ENCODE data around the gene GCHFR. TPM values are rescaled to one million over a fixed set of nuclear protein-coding genes. Genes with fewer than 3 reads are reported as not detected.

Gene GCHFR
- total and polyA plus RNA-seq, 2 donors from 2014 or later = 15.4 to 145 TPM

- no peak for TF ChIP-seq CTCF (IDR thresholded peaks at IDR 0.05; ENCODE audit: borderline replicate concordance, extremely low read depth, insufficient read depth)
- no peaks in the 10 kb centered on the region for H3K9me3 ChIP-seq (ENCODE audit: control insufficient read depth in 2 of 3, insufficient read depth in 1 of 3, low read length in 3 of 3)
- H3K4me1 ChIP-seq (ENCODE audit: control insufficient read depth in 2 of 3, insufficient read depth in 2 of 3, low read depth in 1 of 3, low read length in 3 of 3) = peaks cover 0 to 4% (median 4%) of the 10 kb centered on the region in 3 donors
- intact Hi-C loops (cut with DNase I) = no loop called here
- H3K27ac ChIP-seq (ENCODE audit: low read depth in 2 of 2, low read length in 2 of 2) = no peak overlapping the region
- no peak overlapping the region for H3K4me3 ChIP-seq (ENCODE audit: low read length in 3 of 3)
- DNase-seq (no peak), FAIRE-seq (no peak)
- no peaks in the 10 kb centered on the region for H3K27me3 ChIP-seq (ENCODE audit: control insufficient read depth, insufficient read depth, low read length)
- no peak overlapping the region for H3K9ac ChIP-seq (ENCODE audit: low read length in 3 of 3)
- H3K36me3 ChIP-seq (ENCODE audit: control insufficient read depth in 2 of 3, insufficient read depth in 3 of 3, low read length in 3 of 3) = peaks cover 0 to 47% (median 21%) of the 10 kb centered on the region in 3 donors
These were observed 9.6 kb downstream of the GCHFR start for GRCh38 chr15:40773496-40773895.

DNA sequence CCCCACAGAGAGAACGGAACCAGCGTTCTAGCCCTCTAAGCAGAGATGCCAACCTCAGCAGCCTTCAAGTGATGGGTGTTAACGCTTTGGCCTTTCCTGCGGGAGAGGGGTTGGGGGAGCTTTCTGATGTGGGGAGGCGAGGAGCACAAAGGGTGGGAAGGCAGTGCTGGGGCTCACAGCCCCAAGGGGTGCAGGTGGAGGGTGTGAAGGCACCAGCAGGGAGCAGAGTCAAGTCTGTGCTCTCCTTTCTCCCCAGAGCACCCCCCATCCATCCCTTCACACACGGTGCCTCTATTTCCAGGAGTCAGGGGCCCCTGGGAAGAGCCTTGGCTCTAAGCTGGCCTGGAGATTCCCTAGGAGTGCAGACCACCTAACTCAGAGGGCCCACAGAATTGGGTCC, 10.0 kb downstream of the GCHFR start:
- no peak overlapping the region for H3K27ac ChIP-seq (ENCODE audit: low read depth in 2 of 2, low read length in 2 of 2)
- DNase-seq (no peak), FAIRE-seq (no peak)
- H3K36me3 ChIP-seq (ENCODE audit: control insufficient read depth in 2 of 3, insufficient read depth in 3 of 3, low read length in 3 of 3) = peaks cover 0 to 52% (median 21%) of the 10 kb centered on the region in 3 donors
- no peaks in the 10 kb centered on the region for H3K9me3 ChIP-seq (ENCODE audit: control insufficient read depth in 2 of 3, insufficient read depth in 1 of 3, low read length in 3 of 3)
- peaks cover 0 to 4% (median 2%) of the 10 kb centered on the region in 3 donors for H3K4me1 ChIP-seq (ENCODE audit: control insufficient read depth in 2 of 3, insufficient read depth in 2 of 3, low read depth in 1 of 3, low read length in 3 of 3)
- no peak overlapping the region for H3K9ac ChIP-seq (ENCODE audit: low read length in 3 of 3)
- no peak for TF ChIP-seq CTCF (IDR thresholded peaks at IDR 0.05; ENCODE audit: borderline replicate concordance, extremely low read depth, insufficient read depth)
- no peak overlapping the region for H3K4me3 ChIP-seq (ENCODE audit: low read length in 3 of 3)
- no peaks in the 10 kb centered on the region for H3K27me3 ChIP-seq (ENCODE audit: control insufficient read depth, insufficient read depth, low read length)
- intact Hi-C loops (cut with DNase I) = no loop called here

GRCh38 chr15:40775007-40775406, 11.1 kb downstream of the GCHFR start:
- no peak for DNase-seq
- peaks cover 0 to under 1% (median 0%) of the 10 kb centered on the region in 3 donors for H3K4me1 ChIP-seq (ENCODE audit: control insufficient read depth in 2 of 3, insufficient read depth in 2 of 3, low read depth in 1 of 3, low read length in 3 of 3)
- no peak for FAIRE-seq

More at GRCh38 chr15:40775007-40775406, 11.1 kb downstream of the GCHFR start:
- H3K36me3 ChIP-seq (ENCODE audit: control insufficient read depth in 2 of 3, insufficient read depth in 3 of 3, low read length in 3 of 3) = peaks cover 0 to 60% (median 30%) of the 10 kb centered on the region in 3 donors
- no peak overlapping the region for H3K9ac ChIP-seq (ENCODE audit: low read length in 3 of 3)
- no peak overlapping the region for H3K4me3 ChIP-seq (ENCODE audit: low read length in 3 of 3)
- no peak for TF ChIP-seq CTCF (IDR thresholded peaks at IDR 0.05; ENCODE audit: borderline replicate concordance, extremely low read depth, insufficient read depth)
- H3K27me3 ChIP-seq (ENCODE audit: control insufficient read depth, insufficient read depth, low read length) = no peaks in the 10 kb centered on the region
- H3K9me3 ChIP-seq (ENCODE audit: control insufficient read depth in 2 of 3, insufficient read depth in 1 of 3, low read length in 3 of 3) = no peaks in the 10 kb centered on the region
- intact Hi-C loops (cut with DNase I) = no loop called here
- no peak overlapping the region for H3K27ac ChIP-seq (ENCODE audit: low read depth in 2 of 2, low read length in 2 of 2)

Measured in kidney (tissue), 14 donors.